CD4-positive, alpha-beta T cell treated with Interleukin-6 for 4 hours (primary cell): Measurements from ENCODE around the gene LRIG3.
"Not testable (repeated sequence)": the region's sequence is repeated elsewhere in the genome, so short reads cannot be mapped to it uniquely, and the experiment has no call there.

Experiments
- DNase-seq: peaks from one replicate; pipeline ENCODE4 v3.0.0-alpha.2; 2020; ENCODE audit warnings: mixed read lengths

Gene LRIG3

GRCh38 chr12:58857206-58857605 is 63.1 kb downstream of the LRIG3 start:
- DNase-seq = not testable (repeated sequence)

- DNase-seq = not testable (repeated sequence)
Measured at GRCh38 chr12:58855630-58856029, 64.7 kb downstream of the LRIG3 start.

- no peak for DNase-seq
Measured at GRCh38 chr12:58850826-58851225, 69.5 kb downstream of the LRIG3 start.

GRCh38 chr12:58847901-58848600 is 72.3 kb downstream of the LRIG3 start:
- no peak for DNase-seq

GRCh38 chr12:58844161-58844560 is 76.1 kb downstream of the LRIG3 start:
- DNase-seq = no peak

GRCh38 chr12:58841058-58841798 is 79.1 kb downstream of the LRIG3 start:
- DNase-seq = no peak

GRCh38 chr12:58833853-58834252 is 86.5 kb downstream of the LRIG3 start:
- DNase-seq = no peak

GRCh38 chr12:58832920-58833319 is 87.4 kb downstream of the LRIG3 start:
- no peak for DNase-seq
